Spleen (tissue), 11 donors: ENCODE measurements around the gene PLXNA3. TPM values are rescaled to one million over a fixed set of nuclear protein-coding genes. Genes with fewer than 3 reads are reported as not detected.
A peak's percentile ranks its signal among the peaks of the same experiment; 100 is the strongest.

ENCODE experiments used
- DNase-seq: peaks from one replicate; pipeline ENCODE4 v3.0.0-alpha.2; 2020
- H3K27ac ChIP-seq, 8 donors: fragments of 200-600 bp; sonication (generic) in 7 of 8; 1 replicate in 4 of 8; 2 replicates in 4 of 8; pipeline versions ENCODE4 v1.5.0 to v1.8.0; 2016 to 2021; ENCODE audit warnings: inconsistent platforms in 4 of 8, mild to moderate bottlenecking in 4 of 8, moderate library complexity in 1 of 8
- H3K27me3 ChIP-seq, 7 donors: fragments of 200-600 bp; sonication (generic) in 6 of 7; replicated peaks in 1 of 7; 1 replicate in 4 of 7; 2 replicates in 3 of 7; pipeline versions ENCODE4 v1.5.0 to v1.8.0; 2016 to 2021; ENCODE audit warnings: inconsistent platforms in 3 of 7, mild to moderate bottlenecking in 1 of 7
- H3K36me3 ChIP-seq, 6 donors: fragments of 200-600 bp; sonication (generic) in 5 of 6; 1 replicate in 4 of 6; 2 replicates in 2 of 6; pipeline versions ENCODE4 v1.5.0 to v1.8.0; 2016 to 2021; ENCODE audit warnings: inconsistent platforms in 2 of 6
- H3K4me1 ChIP-seq, 6 donors: fragments of 200-600 bp; sonication (generic) in 5 of 6; 1 replicate in 3 of 6; 2 replicates in 3 of 6; pipeline versions ENCODE4 v1.5.0 to v1.8.0; 2016 to 2021; ENCODE audit warnings: inconsistent platforms in 3 of 6
- H3K4me3 ChIP-seq, 8 donors: fragments of 200-600 bp; sonication (generic) in 7 of 8; 1 replicate in 4 of 8; 2 replicates in 4 of 8; pipeline versions ENCODE4 v1.5.0 to v1.8.0; 2016 to 2021; ENCODE audit warnings: inconsistent platforms in 4 of 8, mild to moderate bottlenecking in 4 of 8, moderate library complexity in 2 of 8
- H3K9me3 ChIP-seq, 8 donors: fragments of 200-600 bp; sonication (generic) in 7 of 8; 1 replicate in 4 of 8; 2 replicates in 4 of 8; pipeline versions ENCODE4 v1.5.0 to v1.8.0; 2016 to 2021; ENCODE audit warnings: inconsistent platforms in 4 of 8
- CTCF ChIP-seq, 11 experiments: fragments of 200-600 bp in 7 of 11; fragments of 450-650 bp in 4 of 11; sonication (generic) in 4 of 11; IDR thresholded peaks in 8 of 11; conservative IDR thresholded peaks in 3 of 11; 1 replicate in 7 of 11; 2 replicates in 4 of 11; pipeline versions ENCODE4 v1.4.0 to v1.8.0; 2016 to 2021; ENCODE audit warnings: antibody characterized with exemption in 11 of 11, inconsistent platforms in 4 of 11, mild to moderate bottlenecking in 1 of 11
- POLR2A ChIP-seq, 3 donors: fragments of 450-650 bp; IDR thresholded peaks; one replicate each; pipeline ENCODE4 v1.5.1; 2017; ENCODE audit warnings: antibody characterized with exemption in 3 of 3, mild to moderate bottlenecking in 1 of 3
- POLR2AphosphoS5 ChIP-seq, 3 donors: sonication (generic); formaldehyde crosslinking; IDR thresholded peaks; one replicate each; pipeline ENCODE4 v1.5.1; 2017; ENCODE audit warnings: antibody characterized with exemption in 3 of 3
- WGBS, 5 donors: extraction: QIAGEN DNeasy Blood & Tissue Kit in 3 of 5; methylation state at CpG; one replicate each; pipeline versions ENCODE4 v1.1.5 to v1.1.7; 2013 to 2018; 5-methylcytosine and 5-hydroxymethylcytosine counted together
- intact Hi-C: fragments of 100-400 bp; cut with DNase I; formaldehyde crosslinking; loops from one replicate; pipeline ENCODE4 v1.15.0; 2023; ENCODE audit warnings: low total_unique reads
- polyA plus RNA-seq, 3 donors: library from polyadenylated mRNA; stranded (reverse); fragments of 200-250 nt; gene quantifications; one replicate each; pipeline ENCODE4 v1.2.1, GENCODE V29; 2013
- total RNA-seq, 7 donors: library from RNA; depleted of rRNA in 3 of 7; stranded (reverse); fragments of >200 nt in 3 of 7; fragmentation: NEBNext Ultra II Directional in 4 of 7; extraction: Animal tissue kit (Norgen Biotek cat#: 25700) in 4 of 7; gene quantifications; one replicate each; pipeline versions ENCODE4 v1.1.0 to v1.2.1, GENCODE V29; 2016 to 2021
- donor health status: healthy with polysubstance abuse.
- donor health status: DM: no; HTN: no; CAD: no; lungs with moderate emphysema.
- donor health status: DM: no; HTN: no; CAD: no.
- donor health status: Bipolar disorder and iron deficiency.
- donor health status: healthy.
- donor health status: DM: no; HTN: no; CAD: no.
- donor health status: DM: yes; HTN: yes; CAD: no.

Gene PLXNA3
- total and polyA plus RNA-seq, 10 donors = 2.5 to 46.8 (median 14.7) TPM

GRCh38 chrX:154441564-154441963, 16.5 kb upstream of the PLXNA3 start:
- WGBS, 5 donors = 82 to 95% (median 87%) methylated on average over 7 to 11 of the region's 11 CpGs
- peaks cover 9 to 75% (median 33%) of the 10 kb centered on the region in 6 donors for H3K4me1 ChIP-seq
- TF ChIP-seq POLR2A (IDR thresholded peaks at IDR 0.05) = no peak
- peaks cover 0 to 6% (median 0%) of the 10 kb centered on the region in 7 donors for H3K27me3 ChIP-seq
- peaks cover 0 to 59% (median 18%) of the 10 kb centered on the region in 6 donors for H3K36me3 ChIP-seq
- no peak overlapping the region for H3K4me3 ChIP-seq
- H3K9me3 ChIP-seq = no peaks in the 10 kb centered on the region
- DNase-seq = peak; percentile 71
- intact Hi-C loops = no loop called here
- peak overlapping the region in 2 of 8 donors; percentile 32 to 42 for H3K27ac ChIP-seq

- H3K9me3 ChIP-seq = no peaks in the 10 kb centered on the region
- peak; percentile 65 for DNase-seq
- intact Hi-C loops = no loop called here
- peaks cover 0 to 6% (median 0%) of the 10 kb centered on the region in 7 donors for H3K27me3 ChIP-seq
- no peak overlapping the region for H3K4me3 ChIP-seq
- 79 to 95% (median 87%) methylated on average over 8 to 21 of the region's 21 CpGs for WGBS, 5 donors
- no peak for TF ChIP-seq POLR2AphosphoS5 (IDR thresholded peaks at IDR 0.05)
- H3K36me3 ChIP-seq = peaks cover 0 to 64% (median 18%) of the 10 kb centered on the region in 6 donors
- H3K4me1 ChIP-seq = peaks cover 9 to 75% (median 33%) of the 10 kb centered on the region in 6 donors
- peak overlapping the region in 1 of 8 donors; percentile 42 for H3K27ac ChIP-seq
These were observed 15.9 kb upstream of the PLXNA3 start for GRCh38 chrX:154441984-154442707.

- Histone ChIP-seq H3K4me3 (peak overlapping the region in 3 of 8 donors; percentile 51 to 78 (median 62)), H3K36me3 (peaks cover 0 to 77% (median 19%) of the 10 kb centered on the region in 6 donors), H3K4me1 (peaks cover 8 to 65% (median 25%) of the 10 kb centered on the region in 6 donors), H3K27ac (peak overlapping the region; percentile 46 to 91 (median 78)), H3K27me3 (peaks cover 0 to 6% (median 0%) of the 10 kb centered on the region in 7 donors), H3K9me3 (no peaks in the 10 kb centered on the region)
- TF ChIP-seq POLR2A (IDR thresholded peaks at IDR 0.05) (no peak), CTCF (IDR thresholded peaks at IDR 0.05 in 8 of 11, conservative IDR thresholded peaks at IDR 0.05 in 3 of 11) (no peak), POLR2AphosphoS5 (IDR thresholded peaks at IDR 0.05) (no peak)
- intact Hi-C loops = no loop called here
- DNase-seq = no peak
- WGBS, 5 donors = 9 to 55% (median 20%) methylated on average over 6 to 10 of the region's 10 CpGs
These were observed 14.6 kb upstream of the PLXNA3 start for GRCh38 chrX:154443479-154443910.

- TF ChIP-seq POLR2A (IDR thresholded peaks at IDR 0.05) (no peak), CTCF (IDR thresholded peaks at IDR 0.05 in 8 of 11, conservative IDR thresholded peaks at IDR 0.05 in 3 of 11) (peak in 2 of 11 experiments; percentile 18 to 21), POLR2AphosphoS5 (IDR thresholded peaks at IDR 0.05) (peak; percentile 6 to 54 (median 47))
- peaks cover 0 to 77% (median 26%) of the 10 kb centered on the region in 6 donors for H3K36me3 ChIP-seq
- peak; percentile 93 for DNase-seq
- H3K4me1 ChIP-seq = peaks cover 5 to 58% (median 20%) of the 10 kb centered on the region in 6 donors
- H3K9me3 ChIP-seq = no peaks in the 10 kb centered on the region
- WGBS, 5 donors = 1 to 71% (median 31%) methylated on average over 3 to 94 of the region's 94 CpGs
- H3K27me3 ChIP-seq = peaks cover 0 to 6% (median 0%) of the 10 kb centered on the region in 7 donors
- intact Hi-C loops = no loop called here
- H3K4me3 ChIP-seq = peak within 1 kb of the TSS; percentile 40 to 78 (median 49)
- H3K27ac ChIP-seq = peak within 1 kb of the TSS; percentile 46 to 91 (median 80)
These were observed 13.9 kb upstream of the PLXNA3 start, which contains the start of gene FAM50A for GRCh38 chrX:154443992-154444754. FAM50A (plus strand) TSS chrX:154444141; CDS start chrX:154444236, 95 bp downstream.
